HG03175 (cell line): ENCODE results near the gene ARHGAP26.

ENCODE experiments used
- ATAC-seq: cut with Tn5 transposase; IDR thresholded peaks from one replicate; pipeline ENCODE4 v1.9.1; 2021; ENCODE audit warnings: mild to moderate bottlenecking, moderate library complexity; ENCODE audit not compliant: unreplicated experiment

Gene ARHGAP26

DNA sequence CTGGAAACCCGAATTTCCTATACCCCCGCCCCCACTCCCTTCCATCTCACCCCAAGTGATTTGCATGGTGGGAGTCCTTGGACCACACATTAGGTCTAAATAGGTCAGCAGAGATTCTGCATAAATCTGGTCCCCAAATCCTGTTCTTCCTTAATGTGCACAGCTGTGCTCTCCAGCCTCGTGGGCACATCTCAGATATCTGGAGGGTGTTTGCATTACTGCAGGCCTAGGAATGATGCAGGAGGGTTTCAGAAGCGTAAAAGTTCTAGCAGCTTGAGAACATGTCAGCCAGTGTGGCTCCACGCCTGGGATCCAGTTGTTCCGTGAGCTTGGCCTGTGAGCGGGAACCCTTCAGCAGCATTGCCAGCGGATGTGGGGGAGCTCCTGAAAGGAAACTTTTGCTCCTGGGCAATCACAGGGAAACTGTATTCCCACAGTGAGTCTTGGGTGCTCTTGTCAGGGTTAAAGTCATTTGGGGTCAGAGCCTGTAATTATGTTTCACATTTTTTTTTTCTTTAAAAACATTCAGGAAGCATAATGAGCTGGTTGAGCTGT lies 12.9 kb downstream of the ARHGAP26 start:
- no peak for ATAC-seq

DNA sequence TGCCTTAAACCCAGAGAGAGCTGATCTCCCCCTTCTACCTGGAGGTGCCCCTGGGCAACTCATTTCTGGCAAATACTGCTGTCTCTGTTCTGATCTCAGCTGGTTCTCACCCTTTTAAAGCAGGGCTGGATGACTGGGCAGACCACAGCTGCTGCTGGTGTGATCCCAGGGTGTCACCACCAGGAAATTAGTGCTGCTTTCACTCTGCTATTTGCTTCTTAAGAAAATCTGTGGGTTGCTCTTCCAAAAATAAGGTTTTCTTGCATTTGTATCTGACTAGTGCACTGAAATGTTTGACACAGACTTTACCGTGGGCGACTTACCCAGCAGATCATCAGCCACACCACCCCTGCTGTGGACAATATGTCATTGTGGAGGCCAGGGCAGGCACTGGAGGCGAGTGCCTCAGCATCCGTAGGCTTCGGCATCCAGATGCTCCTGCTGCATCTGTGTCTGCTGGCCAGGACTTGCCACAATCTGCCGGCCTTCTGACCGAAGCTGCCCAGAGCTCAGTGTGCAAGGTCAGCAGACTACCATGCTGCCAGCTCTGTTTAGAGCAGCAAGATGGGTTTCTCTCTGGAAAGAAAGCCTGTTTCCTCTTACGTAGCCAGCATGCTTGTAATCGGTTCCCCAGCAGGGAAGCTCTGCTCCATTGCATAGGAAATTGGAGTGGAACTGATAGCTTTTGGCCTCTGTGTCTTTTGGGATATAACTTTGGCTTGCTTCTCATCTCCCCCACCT lies 13.6 kb downstream of the ARHGAP26 start:
- ATAC-seq = peak; percentile 92

DNA sequence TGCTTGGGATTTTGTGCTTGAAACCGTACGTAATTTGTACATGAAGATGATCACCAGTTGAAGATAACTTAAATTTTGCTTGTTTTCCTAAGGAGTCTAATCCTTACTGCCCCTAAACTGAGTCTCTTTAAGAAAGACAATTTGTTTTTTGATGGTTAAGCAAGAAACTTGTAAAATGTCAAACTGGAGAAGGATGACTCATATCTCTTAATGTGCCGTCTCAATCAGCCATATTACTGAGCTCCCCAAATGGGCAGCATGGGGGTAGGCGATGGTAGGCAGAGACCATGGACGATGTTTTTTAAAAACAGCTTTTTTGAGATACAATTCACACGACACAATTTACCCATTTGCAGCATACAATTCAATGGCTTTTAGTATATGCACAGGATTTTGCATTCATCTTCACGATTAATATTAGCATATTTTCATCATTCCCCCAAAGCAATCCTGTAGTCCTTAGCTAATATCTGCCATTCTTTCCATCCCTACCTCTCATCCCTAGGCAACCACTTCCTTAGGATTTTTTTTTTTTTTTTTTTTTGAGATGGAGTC lies 14.3 kb downstream of the ARHGAP26 start:
- no peak for ATAC-seq

DNA sequence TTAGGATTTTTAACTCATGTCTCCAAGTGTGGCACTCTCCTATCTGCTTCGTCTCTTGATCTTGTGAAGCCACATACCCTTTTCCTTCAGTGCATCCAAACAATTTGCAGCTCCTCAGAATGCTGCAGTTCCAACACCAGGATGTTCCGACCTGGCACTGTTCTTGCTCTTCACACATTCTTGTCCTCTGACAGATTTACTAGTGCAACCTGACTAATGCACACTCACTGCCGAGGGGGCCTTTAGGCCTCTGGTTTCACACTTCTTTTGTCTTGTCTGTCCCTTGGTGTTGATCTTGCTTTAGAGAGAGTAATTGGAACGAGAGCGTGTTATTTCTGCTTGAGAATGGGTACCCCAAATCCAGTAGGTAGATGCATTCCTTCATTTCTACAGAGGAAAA lies 15.0 kb downstream of the ARHGAP26 start:
- no peak for ATAC-seq

DNA sequence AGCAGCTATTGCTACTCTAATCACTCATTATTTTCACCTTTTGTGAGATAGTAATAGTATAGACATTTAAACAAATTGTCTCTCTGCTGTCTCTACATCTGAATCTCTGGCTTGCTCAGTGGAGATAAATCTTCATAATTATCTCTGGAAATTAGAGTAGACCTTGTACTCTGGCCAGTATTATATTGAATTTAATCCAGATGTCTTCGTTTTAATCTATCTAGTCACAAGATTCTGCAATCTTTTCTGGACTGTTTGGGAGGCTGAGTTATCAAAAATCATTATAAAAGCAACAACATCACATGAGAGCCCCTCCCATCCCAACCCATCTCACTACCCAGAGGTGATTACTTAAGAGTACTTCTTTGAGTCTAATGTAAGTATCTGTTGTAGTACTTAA lies 19.0 kb downstream of the ARHGAP26 start:
- no peak for ATAC-seq

DNA sequence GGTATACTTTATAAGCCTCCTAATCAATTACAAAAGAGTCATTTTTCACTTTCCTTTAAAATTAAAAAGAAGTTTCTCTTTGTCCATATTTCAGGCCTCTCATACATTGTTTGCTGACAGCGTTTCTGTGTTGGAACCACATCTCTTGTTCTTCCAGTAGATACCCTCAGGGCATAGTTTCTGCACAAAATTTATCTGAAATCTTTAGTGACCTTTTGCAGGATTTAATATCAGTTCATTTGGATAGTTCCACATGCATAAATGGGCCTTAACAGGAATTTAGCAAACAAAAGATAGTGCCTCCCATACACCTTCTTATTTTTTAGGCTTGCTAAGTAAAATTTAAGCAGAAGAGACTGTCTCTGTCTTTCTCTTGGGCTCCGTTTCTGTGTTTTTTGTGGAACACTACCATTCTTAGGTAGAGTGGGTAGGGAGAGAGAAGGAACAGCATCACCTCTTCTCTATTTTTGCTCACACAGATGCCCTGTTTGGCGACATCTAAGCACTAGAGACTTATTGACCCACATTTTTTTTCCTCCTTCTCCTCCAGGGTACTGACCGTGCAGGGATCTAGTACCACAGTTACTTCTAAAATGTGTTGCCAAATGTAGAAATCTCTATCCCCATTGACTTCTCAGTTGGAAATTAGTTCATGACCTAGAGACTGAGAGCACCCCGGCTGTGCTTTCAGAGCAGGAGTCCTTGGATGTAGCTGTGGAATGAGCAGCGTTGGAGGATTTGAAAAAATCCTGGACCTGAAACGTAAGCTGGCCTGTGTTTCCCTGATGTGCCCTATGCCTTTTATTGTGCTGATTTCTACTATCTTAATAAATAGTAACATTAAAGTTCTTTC lies 22.1 kb downstream of the ARHGAP26 start:
- ATAC-seq = no peak

DNA sequence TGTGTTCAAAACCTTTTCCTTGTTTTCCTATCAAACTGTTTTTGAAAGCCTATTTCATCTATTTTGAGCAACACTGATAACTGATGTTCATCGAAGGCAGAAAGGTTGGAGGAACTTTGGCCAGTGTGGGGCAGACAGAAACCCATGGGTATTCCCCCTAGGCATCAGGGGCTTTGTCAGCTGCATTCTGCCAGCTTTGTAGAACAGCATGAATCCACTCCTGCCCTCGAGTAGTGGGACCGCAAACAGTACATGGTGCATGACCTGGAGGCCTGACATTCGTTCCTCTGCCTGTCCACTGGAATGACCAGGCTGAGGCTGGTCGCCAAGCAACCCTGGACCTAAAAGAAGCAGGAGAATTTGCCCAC lies 22.7 kb downstream of the ARHGAP26 start:
- no peak for ATAC-seq

DNA sequence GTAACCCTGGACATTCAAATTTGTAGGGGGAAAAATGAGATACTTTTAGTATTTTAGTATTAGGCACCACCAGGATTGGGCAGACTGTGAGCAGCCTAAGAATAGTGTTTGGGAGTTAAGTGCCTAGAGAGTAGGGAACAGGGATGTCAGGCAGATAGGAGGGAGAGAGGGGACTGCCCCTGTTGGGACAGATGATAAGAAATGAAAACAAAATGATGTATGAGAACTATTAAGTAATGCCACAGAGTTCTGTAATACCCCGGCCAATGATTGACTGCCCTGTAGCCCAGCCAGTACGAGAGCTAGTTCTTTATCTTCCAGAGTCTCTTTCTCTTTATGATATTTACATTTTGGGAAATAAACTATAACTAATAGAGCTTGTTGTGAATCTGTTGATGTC lies 24.4 kb downstream of the ARHGAP26 start:
- ATAC-seq = no peak

DNA sequence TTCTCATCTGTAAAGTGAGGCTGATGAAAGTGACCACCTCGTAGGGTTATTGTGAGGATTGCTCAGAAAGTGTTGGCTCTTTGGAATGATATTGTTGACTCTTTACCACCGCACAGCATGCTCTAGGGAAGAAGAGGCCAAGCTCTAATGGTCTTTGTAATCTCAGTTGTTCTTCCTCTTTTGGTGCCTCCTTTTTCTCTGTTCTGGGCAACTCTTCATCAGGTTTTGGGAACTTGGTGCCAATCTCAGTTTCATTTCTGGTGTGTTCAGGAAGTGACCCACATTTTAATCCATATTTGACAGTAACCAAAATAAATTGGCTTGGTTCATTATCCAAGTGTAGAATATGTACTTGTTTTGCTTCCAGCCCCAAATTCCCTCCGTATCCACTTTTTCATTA lies 25.1 kb downstream of the ARHGAP26 start:
- ATAC-seq = peak; percentile 52

DNA sequence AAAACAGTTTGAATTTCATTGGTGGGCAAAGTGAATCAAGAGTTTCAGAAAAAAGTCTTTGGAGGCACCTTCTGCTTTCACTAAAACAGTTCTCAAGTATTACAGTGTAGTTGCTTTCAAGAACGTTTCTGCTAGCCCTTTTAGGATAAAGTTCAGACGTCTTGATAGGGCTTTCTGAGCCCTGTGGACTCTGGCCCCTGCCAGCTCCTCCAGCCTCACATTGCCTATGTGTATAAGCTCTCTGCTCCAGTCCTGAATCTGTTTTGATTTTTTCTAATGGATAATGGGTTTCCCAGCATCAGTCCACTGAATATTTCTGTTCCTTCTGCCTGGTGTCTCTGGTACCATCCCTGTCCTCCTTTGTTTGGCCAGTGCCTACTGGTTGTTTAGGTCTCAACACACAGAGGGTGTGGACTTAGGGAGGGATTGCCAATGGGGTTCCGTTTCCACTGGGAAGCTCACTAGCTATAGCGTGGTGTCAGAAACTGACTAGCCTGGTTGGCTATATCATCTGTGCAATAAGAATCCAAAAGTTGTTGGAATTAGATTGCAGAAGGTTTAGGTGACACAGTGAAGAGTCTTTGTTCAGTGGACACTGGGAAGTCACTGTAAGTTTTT lies 26.4 kb downstream of the ARHGAP26 start:
- no peak for ATAC-seq

DNA sequence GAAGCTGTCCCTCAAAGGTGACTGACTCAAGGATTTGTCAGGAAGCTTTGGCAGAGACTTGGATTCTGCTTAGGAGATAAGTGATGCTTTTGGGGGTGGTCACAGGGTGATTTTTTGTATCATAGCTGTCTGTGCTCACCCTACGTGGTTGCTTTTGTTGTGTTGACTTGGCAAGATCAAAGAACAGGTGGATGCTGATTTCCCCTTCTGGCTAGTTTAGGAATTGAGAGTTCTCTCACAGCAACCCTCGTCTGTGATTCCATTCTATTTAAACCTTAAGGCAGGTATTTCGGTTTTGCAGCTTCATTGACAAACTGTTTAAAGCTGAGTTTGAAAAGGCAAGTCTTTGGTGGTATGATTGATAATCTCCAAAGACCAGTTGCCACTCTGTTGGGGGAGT lies 27.2 kb downstream of the ARHGAP26 start:
- ATAC-seq = no peak

DNA sequence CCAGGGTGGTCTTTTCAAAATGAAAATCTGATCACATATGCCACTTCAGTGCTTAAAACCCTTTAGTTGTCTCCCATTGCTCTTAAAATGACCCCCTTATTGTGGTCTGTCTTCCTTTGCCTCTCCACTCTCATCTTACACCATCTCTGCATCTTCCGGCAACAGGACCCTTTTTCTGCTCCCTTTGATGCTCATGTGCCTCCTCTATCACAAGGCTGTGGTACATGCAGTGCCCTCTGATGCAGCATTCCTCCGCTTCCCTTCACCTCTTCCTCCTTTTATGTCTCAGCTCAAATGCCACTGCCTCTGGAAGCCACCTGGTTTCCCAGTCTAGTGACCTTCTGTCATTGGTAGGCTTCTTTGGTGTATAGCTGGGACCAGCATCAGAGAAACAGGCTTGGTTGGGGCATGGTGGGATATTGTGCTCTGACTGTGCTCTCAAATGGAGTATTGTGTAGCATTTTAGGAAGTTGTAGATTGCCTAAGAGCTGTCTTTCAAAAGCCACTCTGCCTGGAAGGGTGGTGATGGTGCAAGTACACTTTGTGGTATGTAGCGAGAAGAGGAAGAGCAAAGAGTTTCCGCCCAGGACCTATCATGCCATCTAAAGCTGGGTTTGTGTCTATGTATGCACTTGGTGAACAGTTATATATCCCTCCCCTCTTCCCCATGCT lies 28.1 kb downstream of the ARHGAP26 start:
- ATAC-seq = no peak

DNA sequence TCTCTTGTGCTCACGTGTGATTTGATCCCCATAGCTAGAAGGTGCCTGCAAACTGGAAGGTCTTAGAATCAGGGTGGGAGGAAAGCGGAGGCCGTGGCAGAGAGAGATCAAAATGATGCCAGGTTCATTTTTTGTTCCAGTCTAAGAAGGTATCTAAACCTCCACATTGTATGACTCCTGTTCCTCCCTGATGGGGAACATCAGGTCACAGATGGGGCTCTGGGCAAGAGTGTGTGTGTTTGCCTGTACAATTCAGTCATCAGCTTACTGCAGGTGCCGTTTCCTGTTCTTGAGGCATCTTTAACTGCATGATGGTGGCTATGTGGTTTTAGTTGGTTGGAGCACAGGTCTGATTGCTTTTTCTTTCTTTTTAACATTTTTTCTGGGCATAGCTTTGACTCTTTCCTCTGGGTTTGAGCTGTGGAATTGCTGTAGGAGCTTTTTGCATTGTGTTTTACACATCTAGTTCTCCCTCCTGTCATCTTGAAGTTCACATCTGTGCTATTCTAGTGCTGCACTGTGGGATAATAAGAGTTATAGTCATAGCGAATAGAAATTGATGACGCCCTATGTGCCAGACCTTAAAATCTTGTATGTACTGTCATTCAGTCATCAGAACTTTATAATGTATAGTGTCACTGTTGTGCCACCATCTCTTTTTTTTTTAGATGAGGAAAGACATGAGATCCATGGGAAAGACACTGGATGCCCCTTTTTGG lies 30.8 kb downstream of the ARHGAP26 start:
- ATAC-seq = peak; percentile 85

DNA sequence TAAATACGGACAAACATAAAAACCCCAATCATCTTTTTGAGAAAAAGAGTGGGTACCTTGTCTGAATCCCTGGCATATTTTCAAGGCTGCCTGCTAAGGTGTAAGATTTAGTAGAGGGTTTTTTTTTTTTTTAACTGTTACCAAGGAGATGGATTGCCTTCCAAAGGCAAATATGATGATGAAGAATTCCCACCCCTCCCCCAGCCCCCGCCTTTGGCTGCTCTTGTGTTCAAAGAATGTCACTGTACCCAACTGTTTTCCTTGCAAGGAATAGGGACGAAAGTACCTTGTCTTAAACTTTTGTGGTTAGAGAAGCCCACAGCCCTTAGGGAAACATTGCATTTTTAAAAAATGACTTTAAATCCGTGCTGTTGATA lies 31.3 kb downstream of the ARHGAP26 start:
- no peak for ATAC-seq

DNA sequence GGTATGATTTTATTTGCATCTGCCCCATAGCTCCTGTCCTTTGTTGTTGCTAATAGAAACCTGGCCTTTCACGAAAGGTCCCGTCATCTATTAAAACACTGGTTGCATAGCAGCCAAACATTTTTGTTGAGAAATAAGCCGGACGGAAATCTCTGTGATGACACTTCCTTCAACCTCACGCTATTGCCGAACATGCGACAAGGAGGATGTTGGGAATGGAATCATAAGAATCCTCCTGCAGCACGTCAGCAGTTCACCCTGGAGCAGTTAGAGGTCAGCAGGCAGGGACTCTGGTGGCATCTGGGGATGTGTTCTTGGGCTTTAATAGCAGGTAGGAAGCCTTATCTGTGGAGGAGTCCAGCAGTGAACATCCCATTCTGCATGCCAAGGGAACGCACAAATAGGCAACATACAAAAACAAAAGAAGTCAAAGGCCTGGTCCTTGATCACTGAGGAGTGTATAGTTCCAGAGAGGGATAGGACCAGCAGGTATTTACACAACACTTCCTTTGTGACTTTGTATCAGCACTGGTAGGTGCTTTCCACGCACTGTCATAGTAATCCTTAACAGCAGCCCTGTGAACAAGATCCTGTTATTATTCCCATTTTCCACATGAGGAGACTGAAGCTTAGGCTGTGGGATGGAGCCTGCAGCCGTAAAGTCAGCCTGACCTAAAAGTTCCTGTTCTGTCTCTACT lies 33.4 kb downstream of the ARHGAP26 start:
- ATAC-seq = no peak

DNA sequence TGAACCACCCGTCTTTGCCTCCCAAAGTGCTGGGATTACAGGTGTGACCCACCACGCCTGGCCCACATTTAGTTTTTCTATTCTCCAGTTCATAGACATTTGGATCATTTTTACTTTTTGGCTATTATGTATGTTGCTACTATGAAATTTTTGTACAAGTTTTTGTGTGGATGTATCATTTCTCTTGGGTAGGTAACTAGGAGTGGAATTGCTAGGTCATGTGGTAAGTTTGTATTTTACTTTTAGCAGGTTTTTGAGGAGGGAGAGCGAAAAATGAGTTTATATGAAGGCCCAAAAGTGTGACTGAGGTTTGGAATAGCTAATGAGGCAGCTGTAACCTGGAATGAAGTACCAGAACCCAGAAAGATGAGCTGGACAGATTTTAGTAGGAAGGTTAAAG lies 35.2 kb downstream of the ARHGAP26 start:
- ATAC-seq = no peak

DNA sequence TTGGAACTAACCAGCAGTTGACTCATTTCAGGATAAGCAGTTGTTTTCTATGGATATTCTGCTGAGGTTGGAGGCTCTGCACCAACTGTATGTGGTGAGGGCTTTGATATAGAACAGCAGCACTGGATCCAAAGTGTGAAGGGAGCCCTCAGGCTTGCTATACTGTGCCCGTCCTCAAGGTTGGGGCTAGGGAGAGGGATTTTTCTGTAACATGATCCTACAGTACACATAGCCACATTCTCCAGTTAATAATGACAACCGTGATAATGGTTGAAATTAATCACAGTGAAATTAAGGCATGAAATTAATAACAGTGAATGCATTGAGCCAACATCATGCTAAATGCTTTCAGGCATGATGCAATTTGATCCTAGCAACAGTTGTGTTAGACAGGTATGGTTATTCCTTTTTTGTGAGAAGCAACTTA lies 36.7 kb downstream of the ARHGAP26 start:
- ATAC-seq = no peak

DNA sequence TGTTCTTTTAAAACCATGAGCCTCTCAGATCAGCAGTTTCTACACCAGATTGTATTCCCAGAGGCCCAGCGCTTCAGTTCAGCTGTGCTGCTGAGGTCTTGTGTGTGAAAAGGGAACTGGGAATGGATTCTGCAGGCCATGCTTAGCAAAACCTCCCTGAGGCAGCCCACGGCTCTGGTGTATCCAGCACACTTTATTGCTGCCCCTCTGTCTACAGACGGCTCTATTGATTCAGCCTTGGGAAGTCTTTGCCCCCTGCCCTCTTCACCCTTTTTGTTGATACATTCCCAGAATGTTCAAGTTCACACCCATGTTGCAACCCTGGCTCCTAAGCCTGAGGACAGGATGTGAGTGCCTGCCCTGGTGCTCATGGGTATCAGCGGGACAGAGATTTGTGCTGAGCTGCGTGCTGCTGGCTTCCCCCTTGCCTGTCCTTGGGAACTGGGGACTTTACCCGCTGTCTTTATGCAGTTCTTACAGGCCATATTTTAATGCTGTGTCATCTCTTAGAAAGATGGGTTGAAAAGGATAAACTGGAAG lies 37.3 kb downstream of the ARHGAP26 start:
- peak; percentile 58 for ATAC-seq

DNA sequence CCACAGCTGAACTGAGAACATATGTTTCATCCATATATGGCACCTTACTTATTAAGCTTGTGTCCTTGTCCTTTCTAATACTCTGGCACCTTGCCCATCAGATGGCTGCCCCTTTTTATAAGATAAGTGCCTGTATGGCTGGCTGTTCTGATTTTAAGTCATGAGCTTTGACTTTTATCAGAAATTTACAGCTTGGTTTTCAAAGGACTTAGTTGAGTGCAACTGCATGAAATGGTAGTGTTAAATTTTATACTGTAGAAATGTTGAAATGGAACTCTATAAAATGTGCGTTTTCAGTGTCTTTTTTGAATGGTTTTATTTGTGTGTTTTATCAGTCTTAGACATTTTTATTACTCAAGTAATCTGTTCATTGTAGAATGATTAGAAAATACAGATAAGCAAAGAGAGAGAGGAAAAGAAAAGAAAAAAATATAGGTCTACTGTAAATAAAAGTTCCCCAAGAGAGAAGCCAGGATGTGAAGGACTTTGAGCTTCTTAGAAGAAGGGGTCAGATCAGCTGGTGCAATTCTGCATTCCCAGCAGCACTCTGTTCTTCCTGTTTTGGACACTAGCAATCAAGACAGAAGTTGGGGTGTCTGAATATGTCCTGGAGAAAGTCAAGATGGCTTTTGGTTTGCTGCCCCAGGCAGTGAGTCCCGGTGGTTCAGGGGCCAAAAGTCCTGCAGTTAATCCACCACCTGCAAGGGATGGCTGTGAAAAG lies 38.9 kb downstream of the ARHGAP26 start:
- no peak for ATAC-seq
